Neuron (in vitro differentiated cells): ENCODE measurements around the gene SULT1A4.
"Not testable (repeated sequence)": the region's sequence is repeated elsewhere in the genome, so short reads cannot be mapped to it uniquely, and the experiment has no call there.

Source experiments
- H2AFZ ChIP-seq: one replicate; pipeline ENCODE4 v1.6.1; 2013; ENCODE audit warnings: low read depth, mild to moderate bottlenecking, inconsistent platforms, low read length, moderate library complexity
- H3K27me3 ChIP-seq: one replicate; pipeline ENCODE4 v1.6.1; 2013; ENCODE audit warnings: low read length; ENCODE audit not compliant: insufficient read depth
- H3K36me3 ChIP-seq: one replicate; pipeline ENCODE4 v1.6.1; 2013; ENCODE audit warnings: low read length; ENCODE audit not compliant: insufficient read depth
- H3K4me1 ChIP-seq: one replicate; pipeline ENCODE4 v1.6.1; 2013; ENCODE audit warnings: low read length; ENCODE audit not compliant: insufficient read depth
- H3K4me3 ChIP-seq: 2 replicates; pipeline ENCODE4 v1.5.1; 2013; ENCODE audit warnings: mild to moderate bottlenecking, low read length, moderate library complexity
- H3K9me3 ChIP-seq: one replicate; pipeline ENCODE4 v1.6.1; 2013; ENCODE audit warnings: low read length

SULT1A4 gene

GRCh38 chr16:29482276-29482675, 22.6 kb downstream of the SULT1A4 start:
- H3K4me3 ChIP-seq, H2AFZ ChIP-seq, H3K4me1 ChIP-seq, H3K9me3 ChIP-seq, H3K27me3 ChIP-seq, H3K36me3 ChIP-seq: not testable (repeated sequence)

DNA sequence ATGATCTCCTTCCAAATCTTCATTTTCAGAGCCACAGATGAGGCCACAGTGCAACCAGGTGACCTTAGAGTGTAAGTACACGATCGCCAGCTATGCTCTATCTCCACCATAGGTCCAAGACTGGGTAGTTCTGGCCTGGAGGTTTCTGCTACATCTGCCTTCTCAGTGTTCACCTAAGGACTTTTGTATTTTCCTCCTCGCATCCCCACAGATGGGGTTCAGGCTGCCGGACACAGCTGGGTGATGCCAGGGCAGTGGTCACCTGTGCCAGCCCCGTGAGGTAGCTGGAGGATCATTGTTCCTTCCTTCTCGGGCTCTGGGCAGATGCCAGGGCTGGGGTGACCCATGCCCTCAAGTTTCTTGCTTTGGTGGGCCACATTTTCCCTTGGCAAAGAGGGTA, 46.6 kb downstream of the SULT1A4 start, which contains the start of gene NPIPB12:
TSS of gene NPIPB12 (minus strand) at position 101 of the 400 bp plus-strand sequence.
- H3K36me3 ChIP-seq, H3K9me3 ChIP-seq, H3K4me3 ChIP-seq, H3K27me3 ChIP-seq, H2AFZ ChIP-seq, H3K4me1 ChIP-seq: not testable (repeated sequence)
